Mucosa of stomach (tissue), 1 donor: ENCODE results near the gene SLC6A3.

ENCODE experiments used
- H3K27me3 ChIP-seq: one replicate; pipeline ENCODE4 v1.7.0; 2013; ENCODE audit warnings: mild to moderate bottlenecking, low read length; ENCODE audit not compliant: control insufficient read depth, insufficient read depth
- H3K36me3 ChIP-seq: one replicate; pipeline ENCODE4 v1.7.0; 2013; ENCODE audit warnings: low read length; ENCODE audit not compliant: control insufficient read depth, insufficient read depth
- H3K4me1 ChIP-seq: one replicate; pipeline ENCODE4 v1.7.0; 2013; ENCODE audit warnings: mild to moderate bottlenecking, low read length; ENCODE audit not compliant: control insufficient read depth, insufficient read depth
- H3K4me3 ChIP-seq: one replicate; pipeline ENCODE4 v1.7.0; 2013; ENCODE audit warnings: low read length
- H3K9ac ChIP-seq: one replicate; pipeline ENCODE4 v1.7.0; 2013; ENCODE audit warnings: mild to moderate bottlenecking, low read length, moderate library complexity
- H3K9me3 ChIP-seq: one replicate; pipeline ENCODE4 v1.7.0; 2013; ENCODE audit warnings: mild to moderate bottlenecking, low read length, moderate library complexity; ENCODE audit not compliant: control insufficient read depth
- donor health status: Pancreatic carcinoma.

SLC6A3 gene

DNA sequence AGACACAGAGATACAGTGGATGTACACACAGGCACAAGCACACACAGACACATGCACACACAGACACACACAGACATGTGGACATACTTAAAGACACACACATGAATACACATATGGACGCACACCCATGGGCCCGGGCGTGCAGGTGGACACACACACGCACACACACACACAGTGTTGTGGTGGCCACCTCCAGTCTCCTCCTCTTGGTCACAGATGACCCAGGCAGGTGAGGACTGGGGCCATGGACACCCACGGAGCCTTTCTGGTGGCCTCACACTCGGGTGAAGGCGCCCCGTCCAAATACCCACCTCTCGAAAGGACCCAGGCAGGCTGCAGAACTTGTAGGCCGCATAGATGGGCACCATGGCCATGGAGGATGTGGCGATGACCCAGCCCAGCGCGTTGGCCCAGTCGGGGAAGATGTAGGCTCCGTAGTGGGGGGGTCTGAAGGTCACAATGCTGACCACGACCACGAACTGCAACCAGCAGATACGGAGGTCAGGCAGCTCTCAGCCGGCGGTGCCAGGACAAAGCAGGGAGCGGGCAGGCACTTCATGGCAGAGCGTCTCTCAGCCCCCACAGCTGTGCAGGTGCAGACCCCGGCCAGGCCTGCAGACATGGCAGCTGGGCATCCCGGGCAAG is 42.5 kb downstream of the SLC6A3 start:
- Histone ChIP-seq H3K9me3 (no peaks in the 10 kb centered on the region), H3K27me3 (no peaks in the 10 kb centered on the region), H3K36me3 (no peaks in the 10 kb centered on the region), H3K4me3 (no peak overlapping the region), H3K9ac (no peak overlapping the region), H3K4me1 (no peaks in the 10 kb centered on the region)

DNA sequence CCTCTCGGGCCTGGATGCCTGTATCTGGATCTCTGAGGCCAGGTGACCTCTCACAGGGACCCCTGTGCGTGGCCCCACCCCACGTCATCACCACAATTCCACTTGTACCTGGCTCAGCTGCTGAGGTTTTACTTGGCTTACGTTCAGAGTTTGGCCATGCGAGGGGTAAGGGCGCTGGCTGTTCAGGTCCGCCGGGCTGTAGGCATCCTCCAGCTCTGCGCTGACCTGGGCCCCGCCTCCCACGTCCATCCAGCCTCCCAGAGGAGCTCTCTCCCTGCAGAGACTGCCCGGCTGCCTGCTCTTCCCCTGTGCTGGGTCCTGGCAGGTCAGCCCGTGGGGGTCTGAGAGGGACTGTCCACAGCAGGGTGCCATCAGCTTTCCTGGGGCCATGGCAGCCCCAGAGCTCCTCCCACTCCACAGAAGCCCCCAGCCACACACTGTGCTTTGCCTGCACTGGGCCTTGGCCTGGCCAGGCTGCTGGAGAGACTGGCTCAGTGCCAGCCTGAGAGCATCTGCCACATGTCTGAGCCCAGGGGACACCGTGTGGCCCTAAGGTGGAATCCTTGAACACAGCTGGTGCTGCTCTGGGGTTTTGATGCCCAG is 43.6 kb downstream of the SLC6A3 start:
- Histone ChIP-seq H3K36me3 (no peaks in the 10 kb centered on the region), H3K9me3 (no peaks in the 10 kb centered on the region), H3K27me3 (no peaks in the 10 kb centered on the region), H3K4me1 (no peaks in the 10 kb centered on the region), H3K4me3 (no peak overlapping the region), H3K9ac (no peak overlapping the region)

DNA sequence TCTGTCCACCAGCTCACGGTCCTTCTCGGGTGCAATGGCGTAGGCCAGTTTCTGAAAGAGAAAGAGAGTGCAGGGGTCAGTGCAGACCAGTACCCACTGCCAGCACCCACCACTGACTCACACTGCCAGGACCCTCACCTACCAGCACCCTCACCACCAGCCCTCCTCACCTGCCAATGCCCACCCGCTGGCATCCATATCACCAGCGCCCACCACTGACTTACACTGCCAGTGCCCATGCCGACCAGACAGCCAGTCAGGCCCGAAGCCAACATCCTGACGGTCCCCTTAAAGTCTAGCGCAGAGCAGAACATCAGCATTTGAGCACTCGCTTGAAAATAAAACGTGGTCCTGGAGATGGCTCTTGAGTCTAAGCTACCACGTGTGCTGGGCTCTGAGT is 44.3 kb downstream of the SLC6A3 start:
- Histone ChIP-seq H3K9me3 (no peaks in the 10 kb centered on the region), H3K27me3 (peaks cover 3% of the 10 kb centered on the region), H3K36me3 (no peaks in the 10 kb centered on the region), H3K4me1 (no peaks in the 10 kb centered on the region), H3K4me3 (no peak overlapping the region), H3K9ac (no peak overlapping the region)

DNA sequence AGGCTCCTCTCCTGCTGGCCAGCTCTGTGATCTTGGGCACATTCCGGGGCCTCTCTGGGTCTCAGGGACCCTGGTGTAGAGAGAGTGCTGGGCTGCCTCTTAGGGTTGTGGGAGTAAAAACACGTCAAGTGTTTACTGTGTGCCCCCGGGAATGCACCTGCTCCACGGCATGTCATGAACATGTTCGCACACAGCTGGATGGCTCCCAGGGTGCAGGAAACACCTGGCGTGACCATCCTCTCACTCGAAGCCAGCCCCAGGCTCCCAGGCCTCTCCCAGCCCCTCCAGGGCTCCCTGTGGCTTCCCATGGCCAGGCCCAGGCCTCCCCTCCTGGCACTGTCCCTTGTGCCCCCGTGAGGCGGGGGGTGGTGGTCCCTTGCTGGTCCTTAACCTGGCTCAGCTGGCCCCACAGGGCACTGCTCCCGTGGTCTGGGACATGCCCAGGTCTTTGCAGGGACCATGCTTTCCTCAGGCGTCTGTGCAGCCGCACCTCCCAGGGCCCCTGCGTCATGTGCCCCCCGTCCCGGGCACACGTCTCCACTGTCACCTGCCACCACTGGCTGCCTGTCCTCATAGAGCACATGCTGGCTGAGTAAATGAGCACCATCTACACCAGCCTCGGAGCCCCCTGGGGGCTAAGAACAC is 44.9 kb downstream of the SLC6A3 start:
- H3K9ac ChIP-seq, result no peak overlapping the region
- H3K4me1 ChIP-seq, result no peaks in the 10 kb centered on the region
- no peaks in the 10 kb centered on the region for H3K9me3 ChIP-seq
- H3K36me3 ChIP-seq, result no peaks in the 10 kb centered on the region
- peaks cover 3% of the 10 kb centered on the region for H3K27me3 ChIP-seq
- H3K4me3 ChIP-seq, result no peak overlapping the region

DNA sequence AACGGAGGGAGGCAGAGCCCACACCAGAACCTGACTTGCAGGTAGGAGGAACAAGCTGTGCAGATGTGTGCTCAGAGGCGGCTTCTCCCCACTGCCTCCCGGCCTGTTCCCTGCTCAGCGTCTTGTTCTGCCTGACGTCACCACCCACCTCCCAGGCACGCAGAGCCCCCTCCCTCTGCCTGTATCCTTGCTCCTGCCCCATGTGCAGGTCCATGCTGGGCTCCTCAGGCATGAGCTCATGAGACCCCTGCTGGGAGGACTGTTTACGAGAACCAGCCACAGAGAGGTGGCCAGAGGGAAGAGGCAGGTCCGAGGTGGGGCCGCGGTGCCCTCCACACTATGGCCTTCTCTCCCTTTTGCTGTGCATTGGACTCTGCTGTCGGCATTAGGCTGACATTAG is 45.5 kb downstream of the SLC6A3 start:
- no peak overlapping the region for H3K9ac ChIP-seq
- no peaks in the 10 kb centered on the region for H3K4me1 ChIP-seq
- H3K9me3 ChIP-seq, result no peaks in the 10 kb centered on the region
- no peak overlapping the region for H3K4me3 ChIP-seq
- H3K36me3 ChIP-seq, result no peaks in the 10 kb centered on the region
- peaks cover 9% of the 10 kb centered on the region for H3K27me3 ChIP-seq

DNA sequence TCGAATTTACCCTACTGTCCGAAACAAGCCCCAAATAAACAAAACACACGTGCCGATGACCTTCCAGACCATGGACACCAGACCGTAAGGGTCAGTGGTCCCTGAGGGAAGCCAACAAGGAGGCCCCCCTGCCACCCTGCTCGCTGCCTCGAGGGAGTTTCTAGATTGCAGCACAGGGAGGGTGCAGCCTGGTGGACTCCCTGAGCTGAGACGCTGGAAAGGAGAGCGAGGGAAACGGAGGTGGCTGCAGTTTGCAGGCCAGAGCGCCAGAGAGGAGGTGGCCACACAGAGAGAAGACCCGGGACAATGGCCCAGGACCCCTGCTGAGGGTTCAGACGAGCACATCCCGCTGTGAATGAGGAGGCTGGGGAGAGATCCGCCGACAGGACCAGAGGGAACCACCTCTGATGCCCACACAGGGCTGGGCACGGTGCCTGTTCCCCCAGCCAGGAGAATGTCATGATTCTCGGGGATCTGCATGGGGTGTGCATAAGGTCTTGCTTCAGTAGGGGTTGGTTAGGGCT is 48.9 kb downstream of the SLC6A3 start:
- Histone ChIP-seq H3K4me3 (no peak overlapping the region), H3K9ac (no peak overlapping the region), H3K36me3 (no peaks in the 10 kb centered on the region), H3K4me1 (peaks cover 7% of the 10 kb centered on the region), H3K9me3 (no peaks in the 10 kb centered on the region), H3K27me3 (peaks cover 24% of the 10 kb centered on the region)

DNA sequence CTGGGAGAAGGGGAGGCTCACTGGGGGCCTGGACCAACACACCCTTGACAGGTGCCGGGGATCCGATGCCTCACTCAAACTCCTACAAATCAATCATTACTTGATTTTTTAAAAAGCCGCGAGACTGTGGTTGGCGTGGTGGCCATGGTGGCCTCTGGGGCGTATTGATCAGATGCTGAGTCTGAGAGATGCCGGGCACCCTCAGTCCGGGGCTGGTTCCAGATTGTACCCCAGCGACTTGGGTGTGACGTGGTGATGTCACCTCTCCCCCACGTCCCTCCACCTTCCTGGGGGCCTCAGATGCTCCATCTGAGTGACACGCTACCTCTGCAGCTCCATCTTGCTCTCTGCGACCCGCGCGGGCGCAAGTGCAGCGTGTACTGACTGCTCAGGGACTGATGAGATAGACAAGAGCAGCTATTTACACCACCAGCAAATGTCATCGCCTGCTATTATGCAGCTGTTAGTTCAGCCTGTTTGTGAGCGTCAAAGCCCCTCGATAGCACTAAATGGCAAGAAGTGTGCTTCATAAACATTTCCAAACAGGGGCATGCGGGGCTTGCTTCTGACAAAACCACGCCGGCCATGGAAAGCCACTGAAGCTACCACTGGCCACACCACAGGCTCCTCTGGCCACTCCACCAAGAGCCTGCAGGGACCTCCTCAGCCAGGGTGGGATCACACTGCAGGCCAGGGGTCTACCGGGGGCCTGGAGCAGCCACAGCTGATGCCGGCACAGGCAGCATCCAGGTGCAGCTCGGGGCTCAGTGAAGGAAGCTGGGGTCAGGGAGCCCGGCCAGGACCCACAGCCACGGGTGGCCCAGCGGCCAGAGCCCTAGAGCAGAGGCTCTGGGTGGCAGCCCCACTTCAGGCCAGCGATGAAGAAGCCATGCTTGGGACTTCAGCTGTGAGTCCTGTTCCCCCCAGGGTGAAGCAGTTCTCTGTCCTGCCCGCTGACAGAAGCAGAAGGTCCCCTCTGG is 50.1 kb downstream of the SLC6A3 start:
- peaks cover 29% of the 10 kb centered on the region for H3K27me3 ChIP-seq

GRCh38 chr5:1393571-1394501 is 51.4 kb downstream of the SLC6A3 start:
- no peak overlapping the region for H3K9ac ChIP-seq
- H3K9me3 ChIP-seq, result no peaks in the 10 kb centered on the region
- H3K36me3 ChIP-seq, result no peaks in the 10 kb centered on the region
- peaks cover 29% of the 10 kb centered on the region for H3K27me3 ChIP-seq
- H3K4me3 ChIP-seq, result no peak overlapping the region
- peaks cover 7% of the 10 kb centered on the region for H3K4me1 ChIP-seq

More for the DNA sequence above, 50.1 kb downstream of the SLC6A3 start:
- Histone ChIP-seq H3K36me3 (no peaks in the 10 kb centered on the region), H3K9ac (no peak overlapping the region), H3K9me3 (no peaks in the 10 kb centered on the region), H3K4me3 (no peak overlapping the region), H3K4me1 (peaks cover 7% of the 10 kb centered on the region)

DNA sequence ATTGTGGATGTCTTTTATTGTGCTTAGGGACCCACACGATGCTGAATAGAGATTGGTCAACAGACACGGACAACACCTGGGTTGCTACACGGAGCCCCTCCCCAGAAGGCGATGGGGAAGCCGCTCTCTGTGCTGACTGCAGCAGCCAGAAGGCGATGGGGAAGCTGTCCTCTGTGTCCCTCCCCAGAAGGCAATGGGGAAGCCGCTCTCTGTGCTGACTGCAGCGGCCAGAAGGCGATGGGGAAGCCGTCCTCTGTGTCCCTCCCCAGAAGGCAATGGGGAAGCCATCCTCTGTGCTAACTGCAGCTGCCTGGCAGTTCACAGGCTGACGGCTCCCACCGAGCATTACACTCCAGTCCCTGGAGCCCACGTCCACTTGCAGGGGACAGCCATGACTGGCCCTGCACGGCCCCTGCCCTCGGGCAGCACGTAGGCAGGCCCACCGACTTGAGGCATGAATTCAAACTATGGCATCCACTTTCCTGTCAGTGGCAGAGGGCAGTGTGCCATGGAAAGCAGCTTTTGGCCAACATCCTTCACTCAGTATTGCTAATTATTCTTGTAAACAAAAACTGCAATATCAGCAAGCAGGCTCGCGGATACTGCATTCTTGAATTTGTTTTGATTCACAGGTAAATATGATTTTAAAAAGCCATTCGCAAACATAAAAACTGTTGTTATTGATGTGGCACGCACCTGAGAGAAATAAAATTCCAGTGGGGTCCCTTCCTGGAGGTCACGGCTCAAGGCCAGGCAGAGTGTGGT is 52.3 kb downstream of the SLC6A3 start:
- H3K27me3 ChIP-seq, result peaks cover 29% of the 10 kb centered on the region

DNA sequence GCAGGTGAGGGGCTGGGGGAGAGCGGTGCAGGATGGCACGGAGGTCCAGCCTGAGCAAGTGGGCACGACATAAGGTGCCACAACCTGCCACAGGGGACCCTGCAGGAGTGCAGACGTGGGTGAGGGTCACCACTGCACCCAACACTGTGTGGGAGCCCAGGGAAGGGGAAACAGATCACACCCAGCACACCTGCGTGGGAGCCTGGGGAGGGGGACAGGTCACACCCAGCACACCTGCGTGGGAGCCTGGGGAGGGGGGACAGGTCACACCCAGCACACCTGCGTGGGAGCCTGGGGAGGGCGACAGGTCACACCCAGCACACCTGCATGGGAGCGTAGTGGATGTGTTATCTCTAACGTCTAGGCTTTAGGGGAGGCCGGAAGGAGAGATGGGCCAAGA is 53.0 kb downstream of the SLC6A3 start:
- H3K36me3 ChIP-seq, result no peaks in the 10 kb centered on the region
- peaks cover 31% of the 10 kb centered on the region for H3K27me3 ChIP-seq
- no peak overlapping the region for H3K9ac ChIP-seq
- peaks cover 7% of the 10 kb centered on the region for H3K4me1 ChIP-seq
- no peaks in the 10 kb centered on the region for H3K9me3 ChIP-seq
- H3K4me3 ChIP-seq, result no peak overlapping the region

More for the DNA sequence above, 52.3 kb downstream of the SLC6A3 start:
- Histone ChIP-seq H3K4me1 (peaks cover 7% of the 10 kb centered on the region), H3K9ac (no peak overlapping the region), H3K36me3 (no peaks in the 10 kb centered on the region), H3K4me3 (no peak overlapping the region), H3K9me3 (no peaks in the 10 kb centered on the region)
